ENCODE measurements around the gene SPTB.

- TF ChIP-seq, protein P1, sequence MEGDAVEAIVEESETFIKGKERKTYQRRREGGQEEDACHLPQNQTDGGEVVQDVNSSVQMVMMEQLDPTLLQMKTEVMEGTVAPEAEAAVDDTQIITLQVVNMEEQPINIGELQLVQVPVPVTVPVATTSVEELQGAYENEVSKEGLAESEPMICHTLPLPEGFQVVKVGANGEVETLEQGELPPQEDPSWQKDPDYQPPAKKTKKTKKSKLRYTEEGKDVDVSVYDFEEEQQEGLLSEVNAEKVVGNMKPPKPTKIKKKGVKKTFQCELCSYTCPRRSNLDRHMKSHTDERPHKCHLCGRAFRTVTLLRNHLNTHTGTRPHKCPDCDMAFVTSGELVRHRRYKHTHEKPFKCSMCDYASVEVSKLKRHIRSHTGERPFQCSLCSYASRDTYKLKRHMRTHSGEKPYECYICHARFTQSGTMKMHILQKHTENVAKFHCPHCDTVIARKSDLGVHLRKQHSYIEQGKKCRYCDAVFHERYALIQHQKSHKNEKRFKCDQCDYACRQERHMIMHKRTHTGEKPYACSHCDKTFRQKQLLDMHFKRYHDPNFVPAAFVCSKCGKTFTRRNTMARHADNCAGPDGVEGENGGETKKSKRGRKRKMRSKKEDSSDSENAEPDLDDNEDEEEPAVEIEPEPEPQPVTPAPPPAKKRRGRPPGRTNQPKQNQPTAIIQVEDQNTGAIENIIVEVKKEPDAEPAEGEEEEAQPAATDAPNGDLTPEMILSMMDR (IDR thresholded peaks at IDR 0.05), result no peak
- TF ChIP-seq POLR2A (IDR thresholded peaks at IDR 0.05), result no peak
These were observed 31.5 kb downstream of the SPTB start for GRCh38 chr14:64848239-64848638.
